IPS-18c (cell line): ENCODE data around the gene PRAMEF1.
"Not testable (repeated sequence)": the region's sequence is repeated elsewhere in the genome, so short reads cannot be mapped to it uniquely, and the experiment has no call there.

Source experiments
- H3K4me3 ChIP-seq: 2 replicates; pipeline ENCODE4 v1.7.0; 2013; ENCODE audit warnings: low read depth, mild to moderate bottlenecking, low read length, moderate library complexity; ENCODE audit not compliant: insufficient read depth
- H3K9me3 ChIP-seq: one replicate; pipeline ENCODE4 v1.6.1; 2013; ENCODE audit warnings: mild to moderate bottlenecking, low read length, moderate library complexity; ENCODE audit not compliant: control insufficient read depth, insufficient read depth

The PRAMEF1 gene

GRCh38 chr1:12791097-12791496, at the start of gene PRAMEF1:
TSS of gene PRAMEF1 (plus strand) at chr1:12791397. CDS start at chr1:12793228, 1,831 bp downstream.
- H3K9me3 ChIP-seq, H3K4me3 ChIP-seq: not testable (repeated sequence)

GRCh38 chr1:12741946-12742345, 49.3 kb upstream of the PRAMEF1 start:
- no peak overlapping the region for H3K4me3 ChIP-seq
- H3K9me3 ChIP-seq, result no peaks in the 10 kb centered on the region

- H3K9me3 ChIP-seq, result no peaks in the 10 kb centered on the region
- no peak overlapping the region for H3K4me3 ChIP-seq
These were observed 45.8 kb upstream of the PRAMEF1 start for GRCh38 chr1:12745126-12745991.

GRCh38 chr1:12745992-12746323, 45.2 kb upstream of the PRAMEF1 start, which contains the start of gene CFAP107:
TSS of gene CFAP107 (plus strand) at chr1:12746200. CDS start at chr1:12746431, 231 bp downstream.
- H3K9me3 ChIP-seq, result no peaks in the 10 kb centered on the region
- H3K4me3 ChIP-seq, result no peak within 1 kb of the TSS

GRCh38 chr1:12748778-12749355, 42.3 kb upstream of the PRAMEF1 start:
- H3K4me3 ChIP-seq, result no peak overlapping the region
- no peaks in the 10 kb centered on the region for H3K9me3 ChIP-seq

GRCh38 chr1:12754738-12755137, 36.5 kb upstream of the PRAMEF1 start:
- Histone ChIP-seq H3K9me3 (no peaks in the 10 kb centered on the region), H3K4me3 (no peak overlapping the region)

GRCh38 chr1:12756273-12756672, 34.9 kb upstream of the PRAMEF1 start:
- no peak overlapping the region for H3K4me3 ChIP-seq
- no peaks in the 10 kb centered on the region for H3K9me3 ChIP-seq

- Histone ChIP-seq H3K4me3 (no peak overlapping the region), H3K9me3 (no peaks in the 10 kb centered on the region)
These were observed 34.3 kb upstream of the PRAMEF1 start for GRCh38 chr1:12756768-12757413.

- Histone ChIP-seq H3K4me3 (no peak overlapping the region), H3K9me3 (no peaks in the 10 kb centered on the region)
These were observed 33.4 kb upstream of the PRAMEF1 start for GRCh38 chr1:12757836-12758235.

GRCh38 chr1:12760256-12760795, 30.9 kb upstream of the PRAMEF1 start:
- no peak overlapping the region for H3K4me3 ChIP-seq
- H3K9me3 ChIP-seq, result no peaks in the 10 kb centered on the region

- Histone ChIP-seq H3K9me3 (no peaks in the 10 kb centered on the region), H3K4me3 (no peak overlapping the region)
These were observed 29.4 kb upstream of the PRAMEF1 start for GRCh38 chr1:12761781-12762180.

GRCh38 chr1:12762766-12763165, 28.4 kb upstream of the PRAMEF1 start:
- Histone ChIP-seq H3K9me3 (no peaks in the 10 kb centered on the region), H3K4me3 (no peak overlapping the region)

- Histone ChIP-seq H3K4me3 (no peak overlapping the region), H3K9me3 (no peaks in the 10 kb centered on the region)
These were observed 27.7 kb upstream of the PRAMEF1 start for GRCh38 chr1:12763479-12763878.

- Histone ChIP-seq H3K4me3 (no peak overlapping the region), H3K9me3 (no peaks in the 10 kb centered on the region)
These were observed 27.2 kb upstream of the PRAMEF1 start for GRCh38 chr1:12764016-12764415.

- Histone ChIP-seq H3K9me3 (no peaks in the 10 kb centered on the region), H3K4me3 (no peak overlapping the region)
These were observed 22.2 kb upstream of the PRAMEF1 start for GRCh38 chr1:12769031-12769430.

- Histone ChIP-seq H3K4me3 (no peak overlapping the region), H3K9me3 (no peaks in the 10 kb centered on the region)
These were observed 21.2 kb upstream of the PRAMEF1 start for GRCh38 chr1:12769976-12770505.

- Histone ChIP-seq H3K4me3 (no peak overlapping the region), H3K9me3 (no peaks in the 10 kb centered on the region)
These were observed 20.6 kb upstream of the PRAMEF1 start for GRCh38 chr1:12770620-12771019.

GRCh38 chr1:12771186-12771585, 20.0 kb upstream of the PRAMEF1 start:
- no peaks in the 10 kb centered on the region for H3K9me3 ChIP-seq
- H3K4me3 ChIP-seq, result no peak overlapping the region
